Adipocyte (in vitro differentiated cells): Measurements from ENCODE around the gene HEPACAM.

Source experiments
- DNase-seq: peaks from one replicate; pipeline ENCODE4 v3.0.0-alpha.2; 2015; ENCODE audit warnings: low read depth
- H3K27me3 ChIP-seq: replicated peaks from 2 replicates; pipeline ENCODE4 v1.7.0; 2013; ENCODE audit warnings: mild to moderate bottlenecking, low read length, moderate library complexity; ENCODE audit not compliant: control insufficient read depth, insufficient read depth
- H3K36me3 ChIP-seq: 2 replicates; pipeline ENCODE4 v1.7.0; 2013; ENCODE audit warnings: low read length, mild to moderate bottlenecking, moderate library complexity; ENCODE audit not compliant: control insufficient read depth, insufficient read depth, severe bottlenecking
- H3K4me1 ChIP-seq: 2 replicates; pipeline ENCODE4 v1.7.0; 2013; ENCODE audit warnings: mild to moderate bottlenecking, low read length, moderate library complexity; ENCODE audit not compliant: control insufficient read depth, insufficient read depth
- H3K4me3 ChIP-seq: 2 replicates; pipeline ENCODE4 v1.7.0; 2013; ENCODE audit warnings: mild to moderate bottlenecking, low read length, moderate library complexity
- H3K9ac ChIP-seq: 2 replicates; pipeline ENCODE4 v1.7.0; 2013; ENCODE audit warnings: mild to moderate bottlenecking, low read length, moderate library complexity
- H3K9me3 ChIP-seq: 2 replicates; pipeline ENCODE4 v1.7.0; 2013; ENCODE audit warnings: mild to moderate bottlenecking, low read length, moderate library complexity; ENCODE audit not compliant: control insufficient read depth

Gene HEPACAM

DNA sequence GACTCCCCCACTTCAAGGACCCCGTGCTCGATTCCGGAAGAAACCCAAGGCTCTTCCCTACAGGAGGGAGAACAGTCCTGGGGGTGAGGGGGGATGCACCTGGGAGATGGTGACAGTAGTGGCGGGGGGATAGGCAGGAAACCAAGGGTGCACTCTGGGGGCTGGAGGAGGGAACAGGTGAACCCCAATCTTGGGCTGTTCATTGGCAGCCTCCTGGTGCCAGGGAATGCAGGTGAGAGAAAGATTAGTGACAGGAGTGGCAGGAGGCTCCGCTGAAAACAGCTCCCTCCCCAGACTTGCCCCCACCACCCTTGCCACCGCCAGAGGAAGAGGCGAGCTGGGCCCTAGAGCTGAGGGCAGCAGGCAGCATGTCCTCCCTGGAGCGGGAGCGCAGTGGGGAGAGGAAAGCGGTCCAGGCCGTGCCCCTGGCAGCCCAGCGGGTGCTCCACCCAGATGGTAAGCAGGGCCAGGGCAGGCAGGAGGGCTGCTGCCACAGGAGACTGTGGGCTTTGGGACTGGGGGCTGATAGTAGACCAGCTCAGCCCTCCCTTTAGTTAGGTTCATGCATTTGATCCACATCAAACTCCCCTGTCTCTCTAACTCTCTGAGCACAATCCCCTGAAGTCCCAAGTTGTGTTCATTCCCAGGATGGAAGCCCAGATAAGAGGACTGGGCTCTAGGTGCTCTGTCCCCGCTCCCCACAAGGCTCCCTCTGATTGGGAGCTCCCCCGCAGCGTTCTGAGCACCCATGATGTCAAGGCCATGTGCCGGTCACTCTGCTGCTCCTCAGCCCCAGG lies 56.2 kb downstream of the HEPACAM start:
- no peaks in the 10 kb centered on the region for H3K27me3 ChIP-seq
- H3K4me3 ChIP-seq: no peak overlapping the region
- H3K36me3 ChIP-seq: no peaks in the 10 kb centered on the region
- no peak overlapping the region for H3K9ac ChIP-seq
- no peak for DNase-seq
- H3K4me1 ChIP-seq: peaks cover 8% of the 10 kb centered on the region
- no peaks in the 10 kb centered on the region for H3K9me3 ChIP-seq

DNA sequence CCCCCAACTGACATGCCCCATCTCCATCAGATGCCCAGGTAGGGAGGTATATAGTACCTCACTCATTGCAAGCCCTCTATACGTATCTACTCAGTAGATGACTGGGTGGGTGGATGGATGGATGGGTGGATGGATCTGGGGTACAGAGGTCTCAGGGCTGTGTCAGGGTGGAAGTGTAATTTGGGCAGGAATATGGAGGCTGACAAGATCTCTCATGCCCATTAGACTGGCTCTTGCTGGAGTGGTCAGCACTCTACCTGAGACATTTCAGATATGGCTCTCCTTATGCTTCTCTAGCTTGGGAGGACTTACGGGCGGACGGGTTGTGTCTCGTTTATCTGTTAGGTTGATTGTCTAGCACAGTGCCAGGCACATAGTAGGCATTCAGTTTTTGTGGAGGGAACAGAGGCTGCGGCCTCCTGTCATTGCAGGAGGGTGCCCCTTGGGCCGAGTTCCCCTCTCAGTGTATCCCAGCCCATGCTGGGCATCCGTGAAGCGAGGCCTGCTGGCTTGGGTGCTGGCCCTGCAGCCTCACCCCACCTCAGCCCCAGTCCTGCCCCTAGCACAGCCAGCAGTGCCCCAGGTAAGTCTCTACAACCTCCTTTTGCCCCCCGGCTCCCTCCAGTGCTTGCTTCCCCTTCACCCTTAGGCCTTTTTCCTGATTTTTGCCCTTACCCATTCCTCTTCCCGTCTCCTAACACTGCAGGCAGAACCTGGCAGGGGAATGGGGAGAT lies 56.9 kb downstream of the HEPACAM start:
- Histone ChIP-seq H3K9ac (no peak overlapping the region), H3K4me3 (no peak overlapping the region), H3K27me3 (peaks cover under 1% of the 10 kb centered on the region), H3K9me3 (no peaks in the 10 kb centered on the region), H3K36me3 (no peaks in the 10 kb centered on the region), H3K4me1 (peaks cover 8% of the 10 kb centered on the region)
- DNase-seq: no peak

DNA sequence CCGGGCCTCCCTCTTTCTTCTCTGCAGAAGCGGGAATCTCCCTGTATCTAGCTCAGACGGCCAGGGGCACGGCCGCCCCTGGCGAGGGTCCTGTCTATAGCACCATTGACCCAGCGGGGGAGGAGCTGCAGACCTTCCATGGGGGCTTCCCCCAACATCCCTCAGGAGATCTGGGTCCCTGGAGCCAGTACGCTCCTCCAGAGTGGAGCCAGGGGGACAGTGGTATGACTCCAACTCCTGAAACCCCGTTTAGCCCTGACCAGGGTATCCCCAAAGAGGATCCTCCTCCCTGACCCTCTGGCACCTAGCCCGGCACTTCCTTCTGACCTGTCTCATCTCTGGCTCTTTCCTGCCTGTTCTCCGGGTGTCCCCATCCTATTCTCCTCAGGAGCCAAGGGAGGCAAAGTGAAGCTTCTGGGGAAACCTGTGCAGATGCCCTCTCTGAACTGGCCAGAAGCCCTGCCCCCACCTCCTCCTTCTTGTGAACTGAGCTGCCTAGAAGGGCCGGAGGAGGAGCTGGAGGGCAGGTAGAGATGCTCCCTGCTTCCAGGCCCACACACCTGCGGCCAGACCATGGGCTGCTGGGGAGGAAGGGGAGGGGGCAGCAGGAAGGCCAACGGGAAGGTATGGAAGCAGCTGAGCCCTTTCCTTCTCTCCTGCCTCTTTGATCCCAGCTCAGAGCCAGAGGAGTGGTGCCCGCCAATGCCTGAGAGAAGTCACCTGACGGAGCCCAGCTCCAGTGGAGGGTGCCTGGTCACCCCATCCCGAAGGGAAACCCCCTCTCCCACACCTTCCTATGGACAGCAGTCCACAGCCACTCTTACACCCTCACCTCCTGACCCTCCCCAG lies 57.7 kb downstream of the HEPACAM start:
- Histone ChIP-seq H3K4me3 (no peak overlapping the region), H3K9ac (no peak overlapping the region), H3K9me3 (no peaks in the 10 kb centered on the region), H3K4me1 (peaks cover 8% of the 10 kb centered on the region), H3K27me3 (peaks cover 8% of the 10 kb centered on the region), H3K36me3 (no peaks in the 10 kb centered on the region)
- DNase-seq: no peak

DNA sequence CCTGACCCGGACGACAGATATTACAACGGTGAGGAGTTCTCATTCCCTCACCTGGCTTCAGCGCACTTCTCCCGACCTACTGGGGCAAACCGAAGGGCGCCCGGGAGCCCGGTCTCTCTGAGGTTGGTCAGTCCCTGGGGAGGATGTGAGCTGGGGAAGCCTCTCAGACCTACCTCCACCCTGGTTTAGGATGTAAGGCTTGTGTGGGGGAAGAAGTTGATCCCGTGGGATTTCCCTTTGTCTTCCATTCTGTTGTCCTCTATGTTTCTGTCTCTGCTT lies 58.3 kb downstream of the HEPACAM start:
- Histone ChIP-seq H3K9me3 (no peaks in the 10 kb centered on the region), H3K9ac (no peak overlapping the region), H3K27me3 (peaks cover 14% of the 10 kb centered on the region), H3K4me3 (no peak overlapping the region), H3K4me1 (peaks cover 6% of the 10 kb centered on the region), H3K36me3 (no peaks in the 10 kb centered on the region)
- DNase-seq: no peak

DNA sequence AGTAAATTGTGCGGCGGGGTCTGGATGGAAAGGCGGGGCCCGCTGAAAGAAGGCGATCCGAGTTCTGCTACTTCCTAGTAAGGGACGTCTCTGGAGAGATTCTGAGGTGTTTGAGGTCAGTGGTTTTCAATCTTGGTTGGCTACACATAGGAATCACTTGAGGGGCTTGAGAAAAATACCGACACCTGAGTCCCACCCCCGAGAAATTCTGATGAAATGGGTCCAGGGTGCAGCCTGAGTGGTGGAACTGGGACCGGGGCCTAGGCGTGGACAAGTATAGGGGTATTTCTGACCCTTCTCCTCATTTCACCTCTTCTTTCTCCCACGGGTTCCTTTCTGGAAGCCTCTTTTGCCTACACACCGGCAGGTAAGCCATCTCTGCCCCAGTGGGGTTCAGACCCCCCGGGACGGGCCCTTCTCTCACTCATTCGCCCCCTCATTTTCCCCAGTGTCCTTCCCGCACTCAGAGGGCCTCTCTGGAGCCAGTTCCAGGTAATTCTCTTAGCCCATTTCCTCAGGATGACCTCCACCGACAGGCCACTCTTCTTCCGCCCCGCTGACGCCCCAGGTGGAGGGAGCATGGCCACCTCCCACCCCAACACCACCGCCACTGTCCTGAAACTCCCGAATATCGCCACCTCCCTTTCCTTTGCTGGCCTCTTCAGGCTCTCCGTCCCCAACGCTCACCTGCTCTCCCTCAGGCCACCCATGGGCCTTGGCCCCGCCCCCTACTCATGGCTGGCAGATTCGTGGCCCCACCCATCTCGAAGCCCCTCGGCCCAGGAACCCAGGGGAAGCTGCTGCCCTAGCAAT lies 58.8 kb downstream of the HEPACAM start:
- Histone ChIP-seq H3K27me3 (peaks cover 20% of the 10 kb centered on the region), H3K9ac (peak overlapping the region; percentile 90), H3K4me1 (peaks cover under 1% of the 10 kb centered on the region), H3K36me3 (no peaks in the 10 kb centered on the region), H3K9me3 (no peaks in the 10 kb centered on the region), H3K4me3 (peak overlapping the region; percentile 87)
- DNase-seq: no peak

DNA sequence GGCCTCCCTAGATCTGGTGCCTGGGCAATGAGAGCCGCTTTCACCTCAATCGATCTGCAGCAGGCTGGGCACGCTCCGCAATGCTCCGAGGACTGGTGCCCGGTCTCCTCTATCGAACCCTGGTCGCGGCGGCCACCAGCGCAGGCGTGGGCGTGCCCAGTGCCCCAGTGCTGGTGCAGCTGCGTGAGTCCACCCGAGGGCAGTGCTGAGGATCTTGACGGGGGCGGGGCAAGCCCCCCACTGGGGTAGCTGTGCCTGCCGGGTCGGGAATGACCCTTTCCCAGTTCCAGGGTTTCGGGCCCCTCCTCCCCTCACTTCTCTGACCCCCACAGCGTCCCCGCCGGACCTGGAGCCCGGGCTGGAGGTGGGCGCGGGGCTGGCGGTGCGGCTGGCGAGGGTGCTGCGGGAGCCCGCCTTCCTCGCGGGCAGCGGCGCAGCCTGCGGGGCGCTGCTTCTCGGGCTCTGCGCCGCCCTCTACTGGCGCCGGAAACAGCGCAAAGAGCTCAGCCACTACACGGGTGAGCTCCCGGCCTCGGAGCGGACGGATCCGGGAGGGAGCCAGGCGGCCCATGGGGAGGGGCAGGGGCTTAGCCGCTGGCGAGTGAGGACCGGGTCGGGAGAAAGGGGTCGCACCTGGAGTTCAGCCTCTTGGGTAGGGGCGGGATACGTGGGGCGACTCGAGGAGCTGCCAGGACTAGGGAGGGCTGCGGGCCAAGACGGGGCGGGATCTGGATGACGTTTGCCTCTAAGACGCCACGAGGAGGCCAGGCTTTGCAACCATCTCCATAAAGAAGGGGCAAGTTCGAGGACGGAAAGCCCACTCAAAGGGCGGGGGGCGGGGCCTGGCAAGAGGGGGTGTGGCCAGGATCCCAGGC lies 59.7 kb downstream of the HEPACAM start:
- H3K4me3 ChIP-seq: peak overlapping the region; percentile 87
- peak overlapping the region; percentile 90 for H3K9ac ChIP-seq
- H3K4me1 ChIP-seq: no peaks in the 10 kb centered on the region
- H3K36me3 ChIP-seq: no peaks in the 10 kb centered on the region
- H3K27me3 ChIP-seq: peaks cover 28% of the 10 kb centered on the region
- no peaks in the 10 kb centered on the region for H3K9me3 ChIP-seq
- peak; percentile 95 for DNase-seq

DNA sequence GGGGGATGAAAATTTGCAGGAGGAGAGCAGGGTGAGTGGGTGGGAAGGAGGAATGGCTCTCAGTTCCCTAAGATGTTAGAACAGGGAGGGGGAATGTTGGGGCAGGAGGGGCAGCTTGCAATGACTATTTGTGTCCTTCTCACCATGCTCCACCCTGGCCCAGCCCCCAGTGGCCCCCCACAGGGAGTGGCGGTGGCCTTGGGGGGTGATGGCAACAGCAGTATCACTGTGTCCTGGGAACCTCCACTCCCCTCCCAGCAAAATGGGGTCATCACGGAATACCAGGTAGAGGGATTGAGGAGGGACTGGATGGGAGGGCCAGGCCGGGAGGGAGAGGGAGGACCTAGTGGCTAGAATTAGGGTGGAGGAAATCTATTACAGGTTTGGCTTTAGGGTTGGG lies 60.4 kb downstream of the HEPACAM start:
- Histone ChIP-seq H3K36me3 (no peaks in the 10 kb centered on the region), H3K4me1 (no peaks in the 10 kb centered on the region), H3K9me3 (no peaks in the 10 kb centered on the region), H3K9ac (peak overlapping the region; percentile 90), H3K27me3 (peaks cover 36% of the 10 kb centered on the region), H3K4me3 (peak overlapping the region; percentile 87)
- no peak for DNase-seq

DNA sequence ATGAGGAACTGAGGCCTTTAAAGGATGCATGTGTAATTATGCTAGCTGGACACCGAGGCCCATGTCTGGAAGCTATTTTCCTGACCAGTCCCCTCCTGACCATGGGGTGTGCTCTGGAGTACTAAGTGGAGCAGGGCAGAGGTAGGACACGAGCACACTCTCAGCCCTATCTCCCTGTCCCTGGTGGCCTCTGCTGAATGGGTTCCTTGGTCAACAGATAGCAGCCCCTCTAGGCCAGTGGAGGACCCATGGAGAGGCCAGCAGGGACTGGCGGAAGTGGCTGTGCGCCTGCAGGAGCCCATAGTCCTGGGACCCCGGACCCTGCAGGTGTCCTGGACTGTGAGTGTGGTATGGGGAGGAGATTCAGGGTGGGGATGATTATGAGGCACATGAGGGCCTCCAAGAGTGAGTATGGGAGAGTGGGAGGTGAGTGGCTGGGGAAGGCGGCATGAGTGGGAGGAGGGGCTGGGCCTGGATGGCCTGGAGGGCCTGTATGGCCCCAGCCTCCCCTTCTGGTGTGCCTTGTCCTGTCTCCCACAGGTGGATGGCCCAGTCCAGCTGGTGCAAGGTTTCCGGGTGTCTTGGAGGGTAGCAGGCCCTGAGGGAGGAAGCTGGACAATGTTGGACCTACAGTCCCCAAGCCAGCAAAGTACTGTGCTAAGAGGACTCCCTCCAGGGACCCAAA lies 61.1 kb downstream of the HEPACAM start:
- Histone ChIP-seq H3K4me1 (no peaks in the 10 kb centered on the region), H3K9ac (no peak overlapping the region), H3K9me3 (no peaks in the 10 kb centered on the region), H3K4me3 (no peak overlapping the region), H3K36me3 (no peaks in the 10 kb centered on the region), H3K27me3 (peaks cover 43% of the 10 kb centered on the region)
- DNase-seq: no peak

DNA sequence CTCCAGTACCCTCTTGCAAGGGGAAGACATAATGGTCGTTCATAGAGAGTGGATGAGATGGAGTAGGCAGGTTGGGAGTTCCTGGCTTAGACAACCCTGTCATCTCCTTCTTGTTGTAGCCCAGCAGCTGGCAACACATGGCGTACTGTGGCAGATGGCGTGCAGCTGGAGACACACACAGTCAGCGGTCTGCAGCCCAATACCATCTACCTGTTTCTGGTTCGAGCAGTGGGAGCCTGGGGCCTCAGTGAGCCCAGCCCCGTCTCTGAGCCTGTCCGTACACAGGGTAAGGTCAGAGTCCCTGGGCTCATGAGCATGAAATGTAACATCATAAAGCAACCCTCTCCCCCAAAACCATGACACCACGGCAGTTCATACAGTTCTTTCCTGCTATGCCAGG lies 61.9 kb downstream of the HEPACAM start:
- no peaks in the 10 kb centered on the region for H3K9me3 ChIP-seq
- no peaks in the 10 kb centered on the region for H3K36me3 ChIP-seq
- no peak for DNase-seq
- no peak overlapping the region for H3K4me3 ChIP-seq
- H3K9ac ChIP-seq: no peak overlapping the region
- peaks cover 50% of the 10 kb centered on the region for H3K27me3 ChIP-seq
- no peaks in the 10 kb centered on the region for H3K4me1 ChIP-seq

DNA sequence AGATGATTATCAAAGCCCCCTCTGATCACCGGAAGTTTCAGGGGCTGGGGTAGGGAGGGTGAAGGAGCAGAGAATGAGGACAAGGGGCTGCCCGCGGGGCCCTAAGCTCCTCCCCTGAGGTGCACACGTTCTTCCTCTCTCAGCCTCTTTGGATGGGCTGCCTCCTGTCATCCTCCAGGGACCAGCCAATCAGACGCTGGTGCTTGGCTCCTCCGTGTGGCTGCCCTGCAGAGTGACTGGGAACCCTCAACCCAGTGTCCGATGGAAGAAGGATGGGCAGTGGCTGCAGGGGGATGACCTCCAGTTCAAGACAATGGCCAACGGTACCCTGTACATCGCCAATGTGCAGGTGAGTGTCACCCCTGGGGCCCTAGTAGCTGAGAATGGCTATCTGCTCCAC lies 63.1 kb downstream of the HEPACAM start:
- Histone ChIP-seq H3K4me3 (no peak overlapping the region), H3K36me3 (no peaks in the 10 kb centered on the region), H3K27me3 (peaks cover 62% of the 10 kb centered on the region), H3K9ac (no peak overlapping the region), H3K4me1 (no peaks in the 10 kb centered on the region), H3K9me3 (no peaks in the 10 kb centered on the region)
- no peak for DNase-seq
